HG02588 (cell line): ENCODE data around the gene AGAP1.
A peak's percentile ranks its signal among the peaks of the same experiment; 100 is the strongest.

Experiments
- ATAC-seq: cut with Tn5 transposase; IDR thresholded peaks from one replicate; pipeline ENCODE4 v1.9.1; 2021; ENCODE audit warnings: mild to moderate bottlenecking, moderate library complexity; ENCODE audit not compliant: unreplicated experiment

AGAP1 gene

GRCh38 chr2:235726554-235726953 lies 232.7 kb downstream of the AGAP1 start:
- no peak for ATAC-seq

- ATAC-seq: no peak
Observed at GRCh38 chr2:235727174-235727573, 233.3 kb downstream of the AGAP1 start.

GRCh38 chr2:235727891-235728799 lies 234.3 kb downstream of the AGAP1 start:
- ATAC-seq: no peak

GRCh38 chr2:235728800-235729556 lies 235.1 kb downstream of the AGAP1 start:
- ATAC-seq: no peak

- ATAC-seq: no peak
Observed at GRCh38 chr2:235729557-235729947, 235.7 kb downstream of the AGAP1 start.

GRCh38 chr2:235730115-235730514 lies 236.3 kb downstream of the AGAP1 start:
- ATAC-seq: no peak

GRCh38 chr2:235733761-235734160 lies 239.9 kb downstream of the AGAP1 start:
- no peak for ATAC-seq

GRCh38 chr2:235734168-235734567 lies 240.3 kb downstream of the AGAP1 start:
- ATAC-seq: no peak

GRCh38 chr2:235734688-235735231 lies 240.9 kb downstream of the AGAP1 start:
- no peak for ATAC-seq

- no peak for ATAC-seq
Observed at GRCh38 chr2:235737396-235737795, 243.6 kb downstream of the AGAP1 start.

GRCh38 chr2:235737840-235738239 lies 244.0 kb downstream of the AGAP1 start:
- no peak for ATAC-seq

- no peak for ATAC-seq
Observed at GRCh38 chr2:235739704-235740415, 246.0 kb downstream of the AGAP1 start.

GRCh38 chr2:235740821-235741220 lies 247.0 kb downstream of the AGAP1 start:
- no peak for ATAC-seq

- no peak for ATAC-seq
Observed at GRCh38 chr2:235744161-235744560, 250.3 kb downstream of the AGAP1 start.

- no peak for ATAC-seq
Observed at GRCh38 chr2:235745597-235745996, 251.8 kb downstream of the AGAP1 start.

GRCh38 chr2:235746257-235746934 lies 252.6 kb downstream of the AGAP1 start:
- ATAC-seq: peak; percentile 68

GRCh38 chr2:235747001-235747785 lies 253.3 kb downstream of the AGAP1 start:
- no peak for ATAC-seq

GRCh38 chr2:235747786-235748091 lies 253.9 kb downstream of the AGAP1 start:
- no peak for ATAC-seq

GRCh38 chr2:235749121-235749770 lies 255.4 kb downstream of the AGAP1 start:
- no peak for ATAC-seq
